Memory B cell (primary cell): ENCODE measurements around the gene LRRC53.
A peak's percentile ranks its signal among the peaks of the same experiment; 100 is the strongest.

ENCODE experiments used
- ATAC-seq: fragments of 150-1000 bp; cut with Tn5 transposase; 2 replicates; pipeline ENCODE4 v1.10.0; 2021; ENCODE audit warnings: low read depth, mild to moderate bottlenecking, moderate library complexity
- DNase-seq, 2 donors: peaks; one replicate each; pipeline ENCODE4 v3.0.0; 2022; ENCODE audit warnings: low spot score in 2 of 2
- H3K27ac Mint-ChIP-seq: one replicate; pipeline ENCODE4 v1.8.0; 2022; ENCODE audit warnings: mild to moderate bottlenecking, moderate library complexity, mixed read lengths
- H3K27me3 Mint-ChIP-seq: one replicate; pipeline ENCODE4 v1.8.0; 2022; ENCODE audit warnings: mixed read lengths
- H3K36me3 Mint-ChIP-seq: one replicate; pipeline ENCODE4 v1.8.0; 2022; ENCODE audit warnings: mild to moderate bottlenecking, mixed read lengths
- H3K4me1 Mint-ChIP-seq: one replicate; pipeline ENCODE4 v1.8.0; 2022; ENCODE audit warnings: mixed read lengths
- H3K4me3 Mint-ChIP-seq: one replicate; pipeline ENCODE4 v1.8.0; 2022; ENCODE audit warnings: mild to moderate bottlenecking, moderate library complexity, mixed read lengths
- H3K9me3 Mint-ChIP-seq: one replicate; pipeline ENCODE4 v1.8.0; 2022; ENCODE audit warnings: mixed read lengths

The LRRC53 gene

GRCh38 chr1:74513411-74514300, 1.2 kb upstream of the LRRC53 start:
- no peaks in the 10 kb centered on the region for H3K9me3 Mint-ChIP-seq
- no peak overlapping the region for H3K27ac Mint-ChIP-seq
- H3K27me3 Mint-ChIP-seq, result peaks cover 4% of the 10 kb centered on the region
- no peak overlapping the region for H3K4me3 Mint-ChIP-seq
- H3K4me1 Mint-ChIP-seq, result peaks cover 3% of the 10 kb centered on the region
- ATAC-seq (no peak), DNase-seq (no peak)
- H3K36me3 Mint-ChIP-seq, result no peaks in the 10 kb centered on the region

- Mint-ChIP-seq H3K27ac (no peak overlapping the region), H3K36me3 (no peaks in the 10 kb centered on the region), H3K4me3 (no peak overlapping the region), H3K9me3 (no peaks in the 10 kb centered on the region), H3K4me1 (no peaks in the 10 kb centered on the region), H3K27me3 (peaks cover 4% of the 10 kb centered on the region)
- no peak for ATAC-seq
- no peak for DNase-seq
These were observed 4.0 kb downstream of the LRRC53 start for GRCh38 chr1:74508449-74508848.

- DNase-seq, result no peak
- Mint-ChIP-seq H3K27me3 (peaks cover 2% of the 10 kb centered on the region), H3K4me1 (peaks cover 4% of the 10 kb centered on the region), H3K9me3 (no peaks in the 10 kb centered on the region), H3K27ac (no peak overlapping the region), H3K36me3 (no peaks in the 10 kb centered on the region), H3K4me3 (no peak overlapping the region)
- ATAC-seq, result no peak
These were observed 6.3 kb downstream of the LRRC53 start for GRCh38 chr1:74505928-74506710.

- Mint-ChIP-seq H3K4me1 (peaks cover 4% of the 10 kb centered on the region), H3K9me3 (no peaks in the 10 kb centered on the region), H3K27me3 (peaks cover 2% of the 10 kb centered on the region), H3K36me3 (no peaks in the 10 kb centered on the region), H3K4me3 (no peak overlapping the region), H3K27ac (no peak overlapping the region)
- ATAC-seq (no peak), DNase-seq (no peak)
These were observed 7.4 kb downstream of the LRRC53 start for GRCh38 chr1:74504933-74505512.

GRCh38 chr1:74504125-74504932, 8.1 kb downstream of the LRRC53 start:
- no peaks in the 10 kb centered on the region for H3K36me3 Mint-ChIP-seq
- no peaks in the 10 kb centered on the region for H3K9me3 Mint-ChIP-seq
- peaks cover 2% of the 10 kb centered on the region for H3K27me3 Mint-ChIP-seq
- peak; percentile 64 for ATAC-seq
- peak; percentile 15 to 16 for DNase-seq
- no peak overlapping the region for H3K4me3 Mint-ChIP-seq
- peaks cover 4% of the 10 kb centered on the region for H3K4me1 Mint-ChIP-seq
- H3K27ac Mint-ChIP-seq, result no peak overlapping the region

GRCh38 chr1:74502858-74503257, 9.6 kb downstream of the LRRC53 start:
- Mint-ChIP-seq H3K27me3 (peaks cover 4% of the 10 kb centered on the region), H3K27ac (no peak overlapping the region), H3K36me3 (no peaks in the 10 kb centered on the region), H3K9me3 (no peaks in the 10 kb centered on the region), H3K4me1 (peaks cover 4% of the 10 kb centered on the region), H3K4me3 (no peak overlapping the region)
- DNase-seq (no peak), ATAC-seq (no peak)

GRCh38 chr1:74502432-74502831, 10.0 kb downstream of the LRRC53 start:
- H3K27ac Mint-ChIP-seq, result no peak overlapping the region
- DNase-seq (no peak), ATAC-seq (no peak)
- peaks cover 4% of the 10 kb centered on the region for H3K4me1 Mint-ChIP-seq
- no peaks in the 10 kb centered on the region for H3K9me3 Mint-ChIP-seq
- no peaks in the 10 kb centered on the region for H3K36me3 Mint-ChIP-seq
- peaks cover 5% of the 10 kb centered on the region for H3K27me3 Mint-ChIP-seq
- no peak overlapping the region for H3K4me3 Mint-ChIP-seq

- Mint-ChIP-seq H3K4me1 (peaks cover 4% of the 10 kb centered on the region), H3K27ac (no peak overlapping the region), H3K36me3 (no peaks in the 10 kb centered on the region), H3K27me3 (peaks cover 7% of the 10 kb centered on the region), H3K4me3 (no peak overlapping the region), H3K9me3 (peaks cover 1% of the 10 kb centered on the region)
- ATAC-seq, result no peak
- no peak for DNase-seq
These were observed 13.5 kb downstream of the LRRC53 start for GRCh38 chr1:74498901-74499300.

- ATAC-seq, result no peak
- H3K9me3 Mint-ChIP-seq, result peaks cover 1% of the 10 kb centered on the region
- no peak for DNase-seq
These were observed 15.7 kb downstream of the LRRC53 start for GRCh38 chr1:74496669-74497068.

GRCh38 chr1:74486036-74486435, 26.4 kb downstream of the LRRC53 start:
- peaks cover 8% of the 10 kb centered on the region for H3K27me3 Mint-ChIP-seq
- H3K9me3 Mint-ChIP-seq, result no peaks in the 10 kb centered on the region
- DNase-seq (no peak), ATAC-seq (no peak)
- no peaks in the 10 kb centered on the region for H3K4me1 Mint-ChIP-seq
- no peak overlapping the region for H3K4me3 Mint-ChIP-seq
- H3K36me3 Mint-ChIP-seq, result no peaks in the 10 kb centered on the region
- H3K27ac Mint-ChIP-seq, result no peak overlapping the region

More at GRCh38 chr1:74496669-74497068, 15.7 kb downstream of the LRRC53 start:
- H3K27me3 Mint-ChIP-seq, result peaks cover 4% of the 10 kb centered on the region
- H3K27ac Mint-ChIP-seq, result no peak overlapping the region
- H3K4me1 Mint-ChIP-seq, result no peaks in the 10 kb centered on the region
- no peak overlapping the region for H3K4me3 Mint-ChIP-seq
- H3K36me3 Mint-ChIP-seq, result no peaks in the 10 kb centered on the region

GRCh38 chr1:74485622-74486021, 26.8 kb downstream of the LRRC53 start:
- H3K27me3 Mint-ChIP-seq, result peaks cover 8% of the 10 kb centered on the region
- DNase-seq, result no peak
- H3K4me3 Mint-ChIP-seq, result no peak overlapping the region
- ATAC-seq, result no peak
- H3K36me3 Mint-ChIP-seq, result no peaks in the 10 kb centered on the region
- H3K4me1 Mint-ChIP-seq, result no peaks in the 10 kb centered on the region
- H3K27ac Mint-ChIP-seq, result no peak overlapping the region
- no peaks in the 10 kb centered on the region for H3K9me3 Mint-ChIP-seq

GRCh38 chr1:74481607-74482006, 30.8 kb downstream of the LRRC53 start:
- no peak for DNase-seq
- no peaks in the 10 kb centered on the region for H3K36me3 Mint-ChIP-seq
- ATAC-seq, result no peak
- no peaks in the 10 kb centered on the region for H3K4me1 Mint-ChIP-seq
- H3K27ac Mint-ChIP-seq, result no peak overlapping the region
- H3K4me3 Mint-ChIP-seq, result no peak overlapping the region
- no peaks in the 10 kb centered on the region for H3K9me3 Mint-ChIP-seq
- peaks cover 10% of the 10 kb centered on the region for H3K27me3 Mint-ChIP-seq

GRCh38 chr1:74480068-74480467, 32.3 kb downstream of the LRRC53 start:
- H3K4me3 Mint-ChIP-seq, result no peak overlapping the region
- H3K9me3 Mint-ChIP-seq, result no peaks in the 10 kb centered on the region
- H3K27ac Mint-ChIP-seq, result no peak overlapping the region
- no peaks in the 10 kb centered on the region for H3K4me1 Mint-ChIP-seq
- ATAC-seq, result no peak
- no peak for DNase-seq
- peaks cover 8% of the 10 kb centered on the region for H3K27me3 Mint-ChIP-seq
- H3K36me3 Mint-ChIP-seq, result no peaks in the 10 kb centered on the region
